Measurements from ENCODE around the gene DGKI. TPM values are rescaled to one million over a fixed set of nuclear protein-coding genes. Genes with fewer than 3 reads are reported as not detected.

DGKI gene
- total and polyA plus RNA-seq, 2 of the 4 experiments (the other 2 are of a cell fraction) = 3.9 to 15.8 TPM

GRCh38 chr7:137727413-137727812 lies 119.4 kb downstream of the DGKI start:
- H4K91ac ChIP-seq (ENCODE audit: insufficient read depth, low read depth, low read length) = no peak overlapping the region
- H2AK9ac ChIP-seq (replicated peaks; ENCODE audit: low read depth, low read length, poor library complexity) = no peak overlapping the region
- no peak overlapping the region for H3K27ac ChIP-seq (ENCODE audit: insufficient read depth, low read length)
- dilution Hi-C loops (cut with HindIII; ENCODE audit: low sequenced_read_pairs, unreplicated experiment) (no loop called here), intact Hi-C loops (cut with micrococcal nuclease) (no loop called here), in situ Hi-C loops (cut with MboI; ENCODE audit: low sequenced_read_pairs) (no loop called here)
- no peak overlapping the region for H3K18ac ChIP-seq (ENCODE audit: low read depth, low read length)
- H3K36me3 ChIP-seq (ENCODE audit: control insufficient read depth, insufficient read depth, low read length) = no peaks in the 10 kb centered on the region
- no peak overlapping the region for H3K4me3 ChIP-seq (ENCODE audit: insufficient read depth, low read depth, low read length)
- no peak overlapping the region for H2BK15ac ChIP-seq (ENCODE audit: low read depth, low read length)
- no peak overlapping the region for H2BK5ac ChIP-seq (ENCODE audit: low read depth, low read length, poor library complexity, severe bottlenecking)
- no peak overlapping the region for H3K14ac ChIP-seq (replicated peaks; ENCODE audit: low read depth, low read length)
- no peak for TF ChIP-seq BHLHE40 (IDR thresholded peaks at IDR 0.05; ENCODE audit: low read depth, low read length)
- no peak for TF ChIP-seq CEBPB (IDR thresholded peaks at IDR 0.05; ENCODE audit: low read depth, low read length)
- no peak for TF ChIP-seq RAD21 (IDR thresholded peaks at IDR 0.05; ENCODE audit: low read length)
- no peak for TF ChIP-seq FOS (IDR thresholded peaks at IDR 0.05; ENCODE audit: low read depth, low read length)
- no peak for TF ChIP-seq MXI1 (IDR thresholded peaks at IDR 0.05; ENCODE audit: borderline replicate concordance, low read depth, low read length)
- TF ChIP-seq RCOR1 (IDR thresholded peaks at IDR 0.05; ENCODE audit: insufficient replicate concordance, low read length) = no peak
- TF ChIP-seq RFX5 (IDR thresholded peaks at IDR 0.05; ENCODE audit: low read depth, low read length) = no peak
- TF ChIP-seq NFE2L2 (IDR thresholded peaks at IDR 0.05; ENCODE audit: low read depth, low read length) = no peak
- no peak for TF ChIP-seq ELK1 (IDR thresholded peaks at IDR 0.05; ENCODE audit: borderline replicate concordance, low read depth, low read length)
- no peak for TF ChIP-seq MAFK (IDR thresholded peaks at IDR 0.05; ENCODE audit: low read depth, low read length)
- TF ChIP-seq USF2 (IDR thresholded peaks at IDR 0.05; ENCODE audit: low read depth, low read length) = no peak
- H3K79me1 ChIP-seq (ENCODE audit: low read depth in 1 of 2, low read length in 2 of 2) = no peaks in the 10 kb centered on the region
- no peak overlapping the region for H2BK20ac ChIP-seq (ENCODE audit: low read depth, low read length)
- no TSS peak for BruUV-seq (replicated peaks)
- H3K23ac ChIP-seq (ENCODE audit: low read depth, low read length) = no peak overlapping the region
- peaks cover 5% of the 10 kb centered on the region; the same call in 1 of the 2 replicates for H3K4me1 ChIP-seq (ENCODE audit: control insufficient read depth, insufficient read depth, low read length)
- H2AFZ ChIP-seq (replicated peaks; ENCODE audit: low read length, poor library complexity) = no peak overlapping the region
- H4K5ac ChIP-seq (ENCODE audit: low read depth, low read length) = no peak overlapping the region
- H2BK120ac ChIP-seq (ENCODE audit: low read depth, low read length) = no peak overlapping the region
- WGBS, 2 experiments (ENCODE audit: extremely low coverage in 2 of 2, insufficient read length in 1 of 2) = no CpG with 5 or more reads among the region's 2 CpGs
- no peaks in the 10 kb centered on the region for H3K27me3 ChIP-seq (ENCODE audit: control insufficient read depth, insufficient read depth, low read length)
- H4K8ac ChIP-seq (ENCODE audit: low read depth in 2 of 2, low read length in 2 of 2) = no peak overlapping the region
- peak; percentile 25 for DNase-seq
- H2AK5ac ChIP-seq (ENCODE audit: low read depth, low read length) = no peak overlapping the region
- no peak overlapping the region for H3K56ac ChIP-seq (ENCODE audit: extremely low read depth, insufficient read depth, low read length)
- H3K4me2 ChIP-seq (ENCODE audit: low read depth, low read length) = no peak overlapping the region
- H3K9me1 ChIP-seq (ENCODE audit: insufficient read depth, low read length) = no peaks in the 10 kb centered on the region; the same call in 1 of the 2 replicates
- ChIA-PET POLR2A (ENCODE audit: unreplicated experiment) (interaction anchor here (0.6 kb wide), 1 partner anchor 143 kb away, joined by 3 read pairs; no protein-coding TSS in a partner anchor), CTCF (interaction anchor here (0.6 to 1.0 kb wide), 2 partner anchors 45 to 71 kb away, joined by 3 read pairs; no protein-coding TSS in a partner anchor)
- H4K20me1 ChIP-seq (ENCODE audit: insufficient read depth, low read length) = no peaks in the 10 kb centered on the region
- ATAC-seq (ENCODE audit: low read depth) = peak; percentile 14; the same call in 1 of the 2 replicates
- no peak overlapping the region for H3K4ac ChIP-seq (ENCODE audit: low read depth, low read length)
- no peak overlapping the region for H3K9ac ChIP-seq (ENCODE audit: low read depth, low read length)
- no peaks in the 10 kb centered on the region for H3K9me3 ChIP-seq (ENCODE audit: control insufficient read depth, insufficient read depth, low read length)
